DMS 273 treated with DMSO at 0.1 percent for 48 hours (cell line): Measurements from ENCODE around the gene COMT.
"Not testable (repeated sequence)": the region's sequence is repeated elsewhere in the genome, so short reads cannot be mapped to it uniquely, and the experiment has no call there.

ENCODE experiments used
- DNase-seq: peaks from one replicate; lab custom pipeline; 2025; lab: John Stamatoyannopoulos, UW

COMT gene

GRCh38 chr22:19941365-19942082 is at the start of gene COMT, which contains the start of gene TXNRD2:
TSS of gene COMT (plus strand) at chr22:19941772. CDS start at chr22:19962527, 20,755 bp downstream.
TSS of gene TXNRD2 (minus strand) at chr22:19941818. CDS start at chr22:19941803, 15 bp downstream.
- DNase-seq, result no peak

GRCh38 chr22:19892257-19892879 is 49.2 kb upstream of the COMT start:
- no peak for DNase-seq

GRCh38 chr22:19892925-19893324 is 48.6 kb upstream of the COMT start:
- DNase-seq, result no peak

- no peak for DNase-seq
Observed at GRCh38 chr22:19893363-19893762, 48.2 kb upstream of the COMT start.

GRCh38 chr22:19895160-19895849 is 46.3 kb upstream of the COMT start:
- no peak for DNase-seq

GRCh38 chr22:19896665-19897355 is 44.8 kb upstream of the COMT start:
- no peak for DNase-seq

GRCh38 chr22:19897726-19898125 is 43.8 kb upstream of the COMT start:
- DNase-seq, result no peak

GRCh38 chr22:19898145-19898544 is 43.4 kb upstream of the COMT start:
- no peak for DNase-seq

- no peak for DNase-seq
Observed at GRCh38 chr22:19898831-19899567, 42.6 kb upstream of the COMT start.

- no peak for DNase-seq
Observed at GRCh38 chr22:19900707-19901436, 40.7 kb upstream of the COMT start.

DNA sequence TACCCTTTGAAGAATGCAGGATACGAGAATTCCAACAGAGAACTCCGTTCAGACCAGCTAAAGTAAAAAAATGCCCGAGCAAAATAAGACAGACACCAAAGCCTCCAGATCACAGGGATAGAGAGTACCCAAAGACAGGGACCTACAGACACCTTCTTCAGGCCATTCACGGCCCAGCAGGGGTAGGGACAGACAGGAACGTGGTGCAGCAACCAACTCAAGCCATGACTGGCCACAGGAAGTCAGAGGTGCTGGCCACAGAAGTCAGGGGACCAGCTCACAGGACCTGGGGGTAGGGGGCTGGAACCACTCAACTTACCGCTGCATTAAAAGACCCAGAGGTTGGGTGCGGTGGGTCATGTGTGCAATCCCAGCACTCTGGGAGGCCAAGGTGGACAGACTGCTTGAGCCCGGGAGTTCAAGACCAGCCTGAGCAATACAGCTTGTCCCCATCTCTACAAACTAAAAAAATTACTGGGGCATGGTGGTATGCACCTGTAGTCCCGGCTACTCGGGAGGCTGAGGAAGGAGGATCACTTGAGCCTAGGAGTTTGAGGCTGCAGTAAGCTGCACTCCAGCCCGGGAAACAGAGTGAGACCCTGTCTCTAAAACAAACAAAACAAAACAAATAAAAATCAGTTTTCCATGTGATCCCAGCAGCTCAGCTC is 39.9 kb upstream of the COMT start:
- DNase-seq, result no peak

DNA sequence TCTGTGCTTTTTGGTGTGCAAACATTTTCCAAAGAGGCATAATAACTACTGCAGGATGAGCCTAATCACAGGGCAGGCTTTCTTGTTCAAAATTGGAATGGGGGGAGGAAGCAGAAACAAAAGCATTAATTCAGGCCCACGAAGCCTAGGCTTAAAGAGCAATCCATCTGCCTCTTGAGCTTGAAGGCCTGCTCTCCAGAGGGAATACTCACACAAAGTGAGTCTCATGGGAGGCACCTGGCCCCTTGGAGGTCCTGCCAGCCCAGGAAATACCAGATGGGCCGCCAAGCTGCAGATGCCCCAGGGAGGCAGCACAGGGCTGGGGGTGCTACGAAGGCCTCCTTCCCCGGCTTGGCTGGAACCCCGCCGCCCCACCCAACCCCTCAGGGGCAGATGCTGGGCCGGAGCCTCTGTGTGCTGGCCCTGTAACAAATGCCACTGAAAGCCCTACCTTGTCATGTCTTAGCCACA is 39.3 kb upstream of the COMT start:
- peak; percentile 4 for DNase-seq

DNA sequence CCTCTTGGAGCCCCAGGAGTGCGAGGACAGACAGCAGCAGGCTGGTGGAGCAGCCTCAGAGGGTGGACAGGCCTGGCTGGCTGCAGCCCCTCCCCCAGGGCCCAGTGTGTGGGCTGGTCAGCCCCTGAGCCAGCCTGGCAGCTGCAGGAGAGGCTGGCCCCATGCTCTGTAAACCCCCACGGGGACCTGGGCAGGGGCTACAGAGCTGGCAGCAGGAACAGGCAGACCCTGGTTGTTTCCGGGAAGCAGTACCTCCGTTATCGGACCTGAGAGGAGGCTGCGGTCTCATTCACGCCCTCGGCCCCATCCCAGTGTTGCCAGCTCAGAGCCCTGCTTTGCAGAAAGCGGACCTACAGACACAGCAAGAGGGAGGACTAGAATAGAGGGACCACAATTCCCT is 38.5 kb upstream of the COMT start:
- no peak for DNase-seq

- DNase-seq, result no peak
Observed at GRCh38 chr22:19903513-19903912, 38.1 kb upstream of the COMT start.

DNA sequence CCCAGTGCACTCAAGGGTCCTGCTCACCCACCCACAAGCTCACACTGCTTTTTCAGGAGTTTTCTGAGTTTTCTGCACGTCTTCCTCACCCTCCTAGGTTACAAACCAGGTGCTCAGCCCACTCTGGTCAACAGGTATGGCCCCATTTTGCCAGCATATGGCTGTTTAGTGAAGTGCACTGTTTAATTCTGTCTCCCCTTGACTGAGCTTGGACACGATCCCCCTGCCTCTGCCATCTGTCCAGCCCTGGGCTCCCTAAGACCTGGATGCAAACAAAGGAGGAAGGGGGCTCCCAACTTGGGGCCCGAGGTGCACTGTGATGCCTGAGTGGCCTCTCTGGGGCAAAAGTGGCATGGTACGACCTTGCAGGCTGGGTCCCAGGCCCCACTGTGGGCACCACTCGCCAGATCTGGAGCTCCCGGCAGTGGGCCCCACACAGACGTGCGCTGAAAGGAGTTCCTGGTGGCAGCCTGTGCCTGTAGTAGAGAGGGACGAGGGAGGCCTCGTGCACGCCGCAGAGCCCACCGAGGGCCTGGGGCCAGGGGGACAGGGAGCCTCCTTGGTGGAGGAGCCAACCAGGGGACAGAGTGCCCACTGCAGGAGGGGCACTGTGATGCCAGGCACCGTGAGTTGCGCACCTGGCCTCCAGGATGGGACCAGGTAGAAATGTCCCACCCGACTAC is 37.3 kb upstream of the COMT start:
- no peak for DNase-seq

- DNase-seq, result no peak
Observed at GRCh38 chr22:19904935-19905334, 36.6 kb upstream of the COMT start.

GRCh38 chr22:19905347-19906276 is 36.0 kb upstream of the COMT start:
- DNase-seq, result no peak

GRCh38 chr22:19906864-19907263 is 34.7 kb upstream of the COMT start:
- DNase-seq, result not testable (repeated sequence)

- DNase-seq, result not testable (repeated sequence)
Observed at GRCh38 chr22:19907902-19908301, 33.7 kb upstream of the COMT start.
